Retinal pigment epithelial cell (primary cell): Measurements from ENCODE around the gene ISLR.

ENCODE experiments used
- DNase-seq: peaks from one replicate; pipeline ENCODE4 v3.0.0-alpha.2; 2010; ENCODE audit warnings: low read depth
- H3K4me3 ChIP-seq: 2 replicates; pipeline ENCODE4 v1.5.1; 2011; ENCODE audit warnings: mild to moderate bottlenecking, low read length, control low read depth, moderate library complexity
- CTCF ChIP-seq: conservative IDR thresholded peaks from 2 replicates; pipeline ENCODE4 v1.5.1; 2011; ENCODE audit warnings: low read depth, low read length, control low read depth, inconsistent platforms

The ISLR gene

GRCh38 chr15:74133694-74134386, 39.7 kb upstream of the ISLR start:
- no peak for DNase-seq
- TF ChIP-seq CTCF: no peak
- no peak overlapping the region for H3K4me3 ChIP-seq

DNA sequence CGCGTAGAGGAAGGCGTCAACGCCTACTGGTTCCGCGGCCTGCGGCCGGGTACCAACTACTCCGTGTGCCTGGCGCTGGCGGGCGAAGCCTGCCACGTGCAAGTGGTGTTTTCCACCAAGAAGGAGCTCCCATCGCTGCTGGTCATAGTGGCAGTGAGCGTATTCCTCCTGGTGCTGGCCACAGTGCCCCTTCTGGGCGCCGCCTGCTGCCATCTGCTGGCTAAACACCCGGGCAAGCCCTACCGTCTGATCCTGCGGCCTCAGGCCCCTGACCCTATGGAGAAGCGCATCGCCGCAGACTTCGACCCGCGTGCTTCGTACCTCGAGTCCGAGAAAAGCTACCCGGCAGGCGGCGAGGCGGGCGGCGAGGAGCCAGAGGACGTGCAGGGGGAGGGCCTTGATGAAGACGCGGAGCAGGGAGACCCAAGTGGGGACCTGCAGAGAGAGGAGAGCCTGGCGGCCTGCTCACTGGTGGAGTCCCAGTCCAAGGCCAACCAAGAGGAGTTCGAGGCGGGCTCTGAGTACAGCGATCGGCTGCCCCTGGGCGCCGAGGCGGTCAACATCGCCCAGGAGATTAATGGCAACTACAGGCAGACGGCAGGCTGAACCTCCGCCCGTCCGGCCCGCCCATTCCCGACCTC, 39.0 kb upstream of the ISLR start:
- peak; percentile 77 for TF ChIP-seq CTCF
- H3K4me3 ChIP-seq: no peak overlapping the region
- no peak for DNase-seq

- H3K4me3 ChIP-seq: no peak overlapping the region
- TF ChIP-seq CTCF: no peak
- no peak for DNase-seq
Observed at GRCh38 chr15:74135041-74135565, 38.4 kb upstream of the ISLR start.

DNA sequence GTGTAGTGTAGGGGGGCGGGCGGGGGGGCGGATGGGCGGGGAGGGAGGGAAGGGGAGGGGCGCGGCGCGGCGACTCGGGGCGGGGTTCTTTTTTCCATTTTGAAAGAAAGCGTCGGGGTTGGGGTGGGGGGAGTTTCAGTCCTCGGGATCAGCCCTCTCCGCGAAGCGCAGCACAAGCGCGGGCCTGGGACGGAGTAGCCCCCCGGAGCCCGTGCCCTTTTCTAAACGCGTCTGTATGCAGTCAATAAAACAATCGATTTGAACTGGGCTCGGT, 37.0 kb upstream of the ISLR start:
- DNase-seq: no peak
- TF ChIP-seq CTCF: no peak
- peak overlapping the region; percentile 46 for H3K4me3 ChIP-seq

- no peak for DNase-seq
- TF ChIP-seq CTCF: no peak
- peak overlapping the region; percentile 46 for H3K4me3 ChIP-seq
Observed at GRCh38 chr15:74136814-74137536, 36.5 kb upstream of the ISLR start.

DNA sequence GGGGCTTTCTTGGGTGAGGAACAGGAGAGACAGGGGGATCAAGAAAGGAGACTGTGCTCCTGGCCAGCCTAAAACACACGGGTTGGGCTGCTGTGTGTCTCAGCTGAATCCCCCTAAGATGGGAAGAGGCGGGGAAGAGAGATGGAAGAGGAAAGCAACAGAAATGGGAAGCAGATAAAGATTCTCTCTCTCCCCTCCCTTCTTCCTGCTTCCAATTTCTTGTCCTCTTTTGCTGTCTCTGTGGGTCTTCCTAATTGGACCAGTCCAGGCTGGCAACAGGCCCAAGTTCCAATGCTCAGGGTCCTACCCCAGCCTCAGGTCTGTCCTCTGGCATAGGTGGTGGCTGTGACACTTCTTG, 36.0 kb upstream of the ISLR start:
- no peak for TF ChIP-seq CTCF
- H3K4me3 ChIP-seq: no peak overlapping the region
- no peak for DNase-seq
